DOHH2 (cell line): ENCODE measurements around the gene NUMB.
"Not testable (repeated sequence)": the region's sequence is repeated elsewhere in the genome, so short reads cannot be mapped to it uniquely, and the experiment has no call there.

Source experiments
- EZH2phosphoT487 ChIP-seq: fragments of 200-600 bp; sonication (generic); IDR thresholded peaks from 2 replicates; pipeline ENCODE4 v1.6.1; 2017; ENCODE audit warnings: borderline replicate concordance, mild to moderate bottlenecking, antibody characterized with exemption, low read length, moderate library complexity, mixed read lengths
- TF ChIP-seq, protein P1 (sequence below): fragments of 200-600 bp; sonication (generic); IDR thresholded peaks from one replicate; pipeline ENCODE4 v1.5.1; 2014; ENCODE audit warnings: antibody characterized with exemption, mild to moderate bottlenecking, low read depth, low read length; ENCODE audit not compliant: poor library complexity, severe bottlenecking

DNA sequence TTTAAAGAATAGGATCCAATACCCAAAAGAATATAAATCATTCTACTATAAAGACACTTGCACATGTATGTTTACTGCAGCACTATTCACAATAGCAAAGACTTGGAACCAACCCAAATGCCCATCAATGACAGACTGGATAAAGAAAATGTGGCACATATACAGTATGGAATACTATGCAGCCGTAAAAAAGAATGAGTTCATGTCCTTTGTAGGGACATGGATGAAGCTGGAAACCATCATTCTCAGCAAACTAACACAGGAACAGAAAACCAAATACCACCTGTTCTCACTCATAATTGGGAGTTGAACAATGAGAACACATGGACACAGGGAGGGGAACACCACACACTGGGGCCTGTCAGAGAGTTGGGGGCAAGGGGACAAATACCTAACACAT lies 149.1 kb downstream of the NUMB start:
- TF ChIP-seq, protein P1, sequence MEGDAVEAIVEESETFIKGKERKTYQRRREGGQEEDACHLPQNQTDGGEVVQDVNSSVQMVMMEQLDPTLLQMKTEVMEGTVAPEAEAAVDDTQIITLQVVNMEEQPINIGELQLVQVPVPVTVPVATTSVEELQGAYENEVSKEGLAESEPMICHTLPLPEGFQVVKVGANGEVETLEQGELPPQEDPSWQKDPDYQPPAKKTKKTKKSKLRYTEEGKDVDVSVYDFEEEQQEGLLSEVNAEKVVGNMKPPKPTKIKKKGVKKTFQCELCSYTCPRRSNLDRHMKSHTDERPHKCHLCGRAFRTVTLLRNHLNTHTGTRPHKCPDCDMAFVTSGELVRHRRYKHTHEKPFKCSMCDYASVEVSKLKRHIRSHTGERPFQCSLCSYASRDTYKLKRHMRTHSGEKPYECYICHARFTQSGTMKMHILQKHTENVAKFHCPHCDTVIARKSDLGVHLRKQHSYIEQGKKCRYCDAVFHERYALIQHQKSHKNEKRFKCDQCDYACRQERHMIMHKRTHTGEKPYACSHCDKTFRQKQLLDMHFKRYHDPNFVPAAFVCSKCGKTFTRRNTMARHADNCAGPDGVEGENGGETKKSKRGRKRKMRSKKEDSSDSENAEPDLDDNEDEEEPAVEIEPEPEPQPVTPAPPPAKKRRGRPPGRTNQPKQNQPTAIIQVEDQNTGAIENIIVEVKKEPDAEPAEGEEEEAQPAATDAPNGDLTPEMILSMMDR, result not testable (repeated sequence)
- not testable (repeated sequence) for TF ChIP-seq EZH2phosphoT487
